Neural progenitor cell (in vitro differentiated cells): ENCODE results near the gene GIMAP1. TPM values are rescaled to one million over a fixed set of nuclear protein-coding genes. Genes with fewer than 3 reads are reported as not detected.

ENCODE experiments used
- DNase-seq: peaks from one replicate; pipeline ENCODE4 v3.0.0-alpha.2; 2016; ENCODE audit warnings: low spot score
- H2AFZ ChIP-seq: fragments of 200-600 bp; sonication (generic); replicated peaks from 2 replicates; pipeline ENCODE4 v1.6.1; 2016; ENCODE audit warnings: antibody characterized with exemption
- H3F3A ChIP-seq: fragments of 200-600 bp; sonication (generic); 2 replicates; pipeline ENCODE4 v1.6.1; 2016; ENCODE audit warnings: antibody characterized with exemption, low read depth
- H3K27ac ChIP-seq: fragments of 200-600 bp; sonication (generic); 2 replicates; pipeline ENCODE4 v1.5.1; 2016; ENCODE audit warnings: mild to moderate bottlenecking
- H3K27me3 ChIP-seq: fragments of 200-600 bp; sonication (generic); 2 replicates; pipeline ENCODE4 v1.6.1; 2016; ENCODE audit warnings: mild to moderate bottlenecking, moderate library complexity
- H3K36me3 ChIP-seq: fragments of 200-600 bp; sonication (generic); 2 replicates; pipeline ENCODE4 v1.5.1; 2016
- H3K4me1 ChIP-seq: fragments of 200-600 bp; sonication (generic); 2 replicates; pipeline ENCODE4 v1.6.1; 2016; ENCODE audit warnings: mixed run types
- H3K4me2 ChIP-seq: fragments of 200-600 bp; sonication (generic); 2 replicates; pipeline ENCODE4 v1.6.1; 2016
- H3K4me3 ChIP-seq: fragments of 200-600 bp; sonication (generic); 2 replicates; pipeline ENCODE4 v1.5.1; 2016
- H3K79me2 ChIP-seq: fragments of 200-600 bp; sonication (generic); 2 replicates; pipeline ENCODE4 v1.6.1; 2016; ENCODE audit warnings: low read depth
- H3K9ac ChIP-seq: fragments of 200-600 bp; sonication (generic); 2 replicates; pipeline ENCODE4 v1.6.1; 2016
- H3K9me3 ChIP-seq: fragments of 200-600 bp; sonication (generic); 2 replicates; pipeline ENCODE4 v1.5.1; 2016; ENCODE audit warnings: low read depth
- H4K20me1 ChIP-seq: fragments of 200-600 bp; sonication (generic); 2 replicates; pipeline ENCODE4 v1.6.1; 2016; ENCODE audit warnings: low read depth
- H3K27ac Mint-ChIP-seq: 3 replicates; pipeline ENCODE4 v1.8.0; 2021; ENCODE audit warnings: mixed read lengths
- H3K27me3 Mint-ChIP-seq: 2 replicates; pipeline ENCODE4 v1.8.0; 2022; ENCODE audit warnings: low read depth, mild to moderate bottlenecking, inconsistent platforms, moderate library complexity, mixed read lengths; ENCODE audit not compliant: insufficient read depth
- H3K36me3 Mint-ChIP-seq: 3 replicates; pipeline ENCODE4 v1.8.0; 2021; ENCODE audit warnings: mixed read lengths
- H3K4me1 Mint-ChIP-seq: 3 replicates; pipeline ENCODE4 v1.8.0; 2021; ENCODE audit warnings: mixed read lengths
- H3K4me3 Mint-ChIP-seq: 3 replicates; pipeline ENCODE4 v1.8.0; 2021; ENCODE audit warnings: mild to moderate bottlenecking, moderate library complexity, mixed read lengths
- H3K9me3 Mint-ChIP-seq: 3 replicates; pipeline ENCODE4 v1.8.0; 2020; ENCODE audit warnings: mixed read lengths
- CTCF ChIP-seq: fragments of 200-600 bp; sonication (generic); IDR thresholded peaks from 2 replicates; pipeline ENCODE4 v1.5.1; 2017; ENCODE audit warnings: antibody characterized with exemption, mild to moderate bottlenecking
- EZH2 ChIP-seq: fragments of 200-600 bp; sonication (generic); IDR thresholded peaks from 2 replicates; pipeline ENCODE4 v1.6.1; 2017; ENCODE audit warnings: antibody characterized with exemption, mild to moderate bottlenecking, moderate library complexity
- EZH2phosphoT487 ChIP-seq: fragments of 200-600 bp; sonication (generic); IDR thresholded peaks from 2 replicates; pipeline ENCODE4 v1.6.1; 2017; ENCODE audit warnings: antibody characterized with exemption
- total RNA-seq: library from RNA; depleted of rRNA; stranded (reverse); fragments of >200 nt; gene quantifications from 2 replicates; pipeline ENCODE4 v1.2.3, GENCODE V29; 2015; ENCODE audit warnings: low replicate concordance

GIMAP1 gene
- total RNA-seq, 1 donor from 2014 or later, result not detected

- H3K4me3 ChIP-seq, result no peak overlapping the region
- H3K9me3 Mint-ChIP-seq, result peaks cover 8% of the 10 kb centered on the region
- H3K27ac Mint-ChIP-seq, result no peak overlapping the region
- no peaks in the 10 kb centered on the region for H3K79me2 ChIP-seq
- no peak overlapping the region for H3K9ac ChIP-seq
- no peak overlapping the region for H2AFZ ChIP-seq
- no peak for DNase-seq
- no peaks in the 10 kb centered on the region for H3K4me1 ChIP-seq
- H3K27ac ChIP-seq, result no peak overlapping the region
- no peak overlapping the region for H3K4me2 ChIP-seq
- H3K36me3 ChIP-seq, result no peaks in the 10 kb centered on the region
- no peaks in the 10 kb centered on the region for H4K20me1 ChIP-seq
- H3K4me3 Mint-ChIP-seq, result no peak overlapping the region
- H3K27me3 ChIP-seq, result peaks cover 45% of the 10 kb centered on the region
- H3K9me3 ChIP-seq, result no peaks in the 10 kb centered on the region
- no peaks in the 10 kb centered on the region for H3K4me1 Mint-ChIP-seq
- H3K27me3 Mint-ChIP-seq, result peaks cover 6% of the 10 kb centered on the region
- H3F3A ChIP-seq, result no peaks in the 10 kb centered on the region
- no peaks in the 10 kb centered on the region for H3K36me3 Mint-ChIP-seq
- no peak for TF ChIP-seq CTCF
- TF ChIP-seq EZH2phosphoT487, result no peak
- no peak for TF ChIP-seq EZH2
These were observed 43.1 kb downstream of the GIMAP1 start for GRCh38 chr7:150759479-150759878.

GRCh38 chr7:150766334-150766709 lies 49.9 kb downstream of the GIMAP1 start:
- Histone ChIP-seq H2AFZ (no peak overlapping the region), H4K20me1 (no peaks in the 10 kb centered on the region), H3K27ac (no peak overlapping the region), H3K4me2 (no peak overlapping the region), H3K79me2 (no peaks in the 10 kb centered on the region), H3K9ac (no peak overlapping the region), H3F3A (no peaks in the 10 kb centered on the region), H3K4me1 (no peaks in the 10 kb centered on the region), H3K4me3 (no peak overlapping the region), H3K9me3 (no peaks in the 10 kb centered on the region), H3K27me3 (no peaks in the 10 kb centered on the region), H3K36me3 (no peaks in the 10 kb centered on the region)
- H3K27ac Mint-ChIP-seq, result no peak overlapping the region
- no peak overlapping the region for H3K4me3 Mint-ChIP-seq
- peaks cover 2% of the 10 kb centered on the region for H3K27me3 Mint-ChIP-seq
- peaks cover 3% of the 10 kb centered on the region for H3K9me3 Mint-ChIP-seq
- no peak for DNase-seq
- no peak for TF ChIP-seq CTCF
- TF ChIP-seq EZH2phosphoT487, result no peak
- TF ChIP-seq EZH2, result no peak
- no peaks in the 10 kb centered on the region for H3K36me3 Mint-ChIP-seq
- H3K4me1 Mint-ChIP-seq, result no peaks in the 10 kb centered on the region

GRCh38 chr7:150769768-150770167 lies 53.4 kb downstream of the GIMAP1 start:
- Histone ChIP-seq H2AFZ (no peak overlapping the region), H3F3A (no peaks in the 10 kb centered on the region), H3K4me2 (no peak overlapping the region), H3K4me3 (no peak overlapping the region), H3K79me2 (no peaks in the 10 kb centered on the region), H4K20me1 (no peaks in the 10 kb centered on the region), H3K9me3 (no peaks in the 10 kb centered on the region), H3K4me1 (no peaks in the 10 kb centered on the region), H3K9ac (no peak overlapping the region), H3K27ac (no peak overlapping the region), H3K27me3 (no peaks in the 10 kb centered on the region), H3K36me3 (no peaks in the 10 kb centered on the region)
- H3K27ac Mint-ChIP-seq, result no peak overlapping the region
- DNase-seq, result no peak
- peaks cover 2% of the 10 kb centered on the region for H3K9me3 Mint-ChIP-seq
- H3K4me3 Mint-ChIP-seq, result no peak overlapping the region
- no peaks in the 10 kb centered on the region for H3K27me3 Mint-ChIP-seq
- no peaks in the 10 kb centered on the region for H3K36me3 Mint-ChIP-seq
- TF ChIP-seq EZH2phosphoT487, result no peak
- TF ChIP-seq EZH2, result no peak
- no peaks in the 10 kb centered on the region for H3K4me1 Mint-ChIP-seq

Other genes with a start within 250 kb of the GIMAP1 start
- gene GIMAP7, start 201.7 kb upstream of the GIMAP1 start, total RNA-seq, result not detected in 2 replicates
- gene GIMAP4, start 149.2 kb upstream of the GIMAP1 start, total RNA-seq, result not detected in 2 replicates
- not detected in 2 replicates for gene GIMAP6, start 84.2 kb upstream of the GIMAP1 start, total RNA-seq
- gene GIMAP2, start 30.9 kb upstream of the GIMAP1 start, total RNA-seq, result not detected in 2 replicates
- 0.03 TPM in 1 of 2 replicates, not detected in the other for gene GIMAP5, start 20.8 kb downstream of the GIMAP1 start, total RNA-seq
- 0.54 and 1.1 TPM in 2 replicates for gene TMEM176B, start 83.8 kb downstream of the GIMAP1 start, total RNA-seq
- gene TMEM176A, start 84.2 kb downstream of the GIMAP1 start, total RNA-seq, result 0.62 TPM in 1 of 2 replicates, not detected in the other
- gene AOC1, start 135.9 kb downstream of the GIMAP1 start, total RNA-seq, result not detected in 2 replicates